GM18867 (cell line): ENCODE data around the gene TRPM3.

Source experiments
- ATAC-seq: cut with Tn5 transposase; IDR thresholded peaks from one replicate; pipeline ENCODE4 v1.9.1; 2021; ENCODE audit warnings: mild to moderate bottlenecking, moderate library complexity; ENCODE audit not compliant: unreplicated experiment

The TRPM3 gene

GRCh38 chr9:70852711-70853240 lies 268.6 kb downstream of the TRPM3 start:
- ATAC-seq: no peak

GRCh38 chr9:70840266-70840665 lies 281.2 kb downstream of the TRPM3 start:
- ATAC-seq: no peak

- ATAC-seq: no peak
Observed at GRCh38 chr9:70835323-70835722, 286.1 kb downstream of the TRPM3 start.

GRCh38 chr9:70832492-70832891 lies 288.9 kb downstream of the TRPM3 start:
- no peak for ATAC-seq

GRCh38 chr9:70830618-70831017 lies 290.8 kb downstream of the TRPM3 start:
- no peak for ATAC-seq

GRCh38 chr9:70829591-70830265 lies 291.7 kb downstream of the TRPM3 start:
- ATAC-seq: no peak

GRCh38 chr9:70826562-70826961 lies 294.9 kb downstream of the TRPM3 start:
- ATAC-seq: no peak

GRCh38 chr9:70823284-70823683 lies 298.1 kb downstream of the TRPM3 start:
- no peak for ATAC-seq

GRCh38 chr9:70817311-70817710 lies 304.1 kb downstream of the TRPM3 start:
- ATAC-seq: no peak

GRCh38 chr9:70816891-70817290 lies 304.5 kb downstream of the TRPM3 start:
- no peak for ATAC-seq

- no peak for ATAC-seq
Observed at GRCh38 chr9:70816316-70816715, 305.1 kb downstream of the TRPM3 start.

- no peak for ATAC-seq
Observed at GRCh38 chr9:70814597-70814996, 306.8 kb downstream of the TRPM3 start.

- no peak for ATAC-seq
Observed at GRCh38 chr9:70813141-70813540, 308.3 kb downstream of the TRPM3 start.

GRCh38 chr9:70811638-70812037 lies 309.8 kb downstream of the TRPM3 start:
- ATAC-seq: peak; percentile 88

GRCh38 chr9:70806875-70807274 lies 314.5 kb downstream of the TRPM3 start:
- no peak for ATAC-seq

GRCh38 chr9:70805949-70806348 lies 315.5 kb downstream of the TRPM3 start:
- ATAC-seq: no peak

- no peak for ATAC-seq
Observed at GRCh38 chr9:70802758-70803436, 318.5 kb downstream of the TRPM3 start.

- ATAC-seq: no peak
Observed at GRCh38 chr9:70802206-70802605, 319.2 kb downstream of the TRPM3 start.

GRCh38 chr9:70801181-70801829 lies 320.1 kb downstream of the TRPM3 start:
- no peak for ATAC-seq

- no peak for ATAC-seq
Observed at GRCh38 chr9:70798018-70798417, 323.4 kb downstream of the TRPM3 start.

- ATAC-seq: no peak
Observed at GRCh38 chr9:70795841-70796240, 325.6 kb downstream of the TRPM3 start.

GRCh38 chr9:70792796-70793195 lies 328.6 kb downstream of the TRPM3 start:
- no peak for ATAC-seq
